22Rv1 (cell line): ENCODE results near the gene KIF20B.
"Not testable (repeated sequence)": the region's sequence is repeated elsewhere in the genome, so short reads cannot be mapped to it uniquely, and the experiment has no call there.

Experiments used
- H3K27ac ChIP-seq: fragments of 450-650 bp; 2 replicates; pipeline ENCODE4 v1.5.1; 2017
- CTCF ChIP-seq: fragments of 450-650 bp; IDR thresholded peaks from 2 replicates; pipeline ENCODE4 v1.5.1; 2017; ENCODE audit warnings: mild to moderate bottlenecking
- ZFX ChIP-seq: fragments of 450-650 bp; IDR thresholded peaks from 2 replicates; pipeline ENCODE4 v1.6.1; 2017; ENCODE audit warnings: antibody characterized with exemption, borderline replicate concordance

The KIF20B gene

GRCh38 chr10:89810908-89811525, 109.6 kb downstream of the KIF20B start:
- H3K27ac ChIP-seq: no peak overlapping the region
- no peak for TF ChIP-seq CTCF
- no peak for TF ChIP-seq ZFX

- no peak for TF ChIP-seq ZFX
- no peak for TF ChIP-seq CTCF
- no peak overlapping the region for H3K27ac ChIP-seq
Measured at GRCh38 chr10:89813546-89813945, 112.2 kb downstream of the KIF20B start.

- H3K27ac ChIP-seq: no peak overlapping the region
- TF ChIP-seq CTCF: no peak
- TF ChIP-seq ZFX: no peak
Measured at GRCh38 chr10:89814278-89814677, 112.9 kb downstream of the KIF20B start.

- no peak overlapping the region for H3K27ac ChIP-seq
- TF ChIP-seq ZFX: no peak
- TF ChIP-seq CTCF: no peak
Measured at GRCh38 chr10:89815049-89815853, 113.9 kb downstream of the KIF20B start.

- H3K27ac ChIP-seq: not testable (repeated sequence)
Measured at GRCh38 chr10:89819008-89819407, 117.6 kb downstream of the KIF20B start.
